Measurements from ENCODE around the gene ADGRD1. TPM values are rescaled to one million over a fixed set of nuclear protein-coding genes. Genes with fewer than 3 reads are reported as not detected.
"Not testable (repeated sequence)": the region's sequence is repeated elsewhere in the genome, so short reads cannot be mapped to it uniquely, and the experiment has no call there.

The ADGRD1 gene
- total RNA-seq, 1 donor from 2014 or later = 11.6 TPM

DNA sequence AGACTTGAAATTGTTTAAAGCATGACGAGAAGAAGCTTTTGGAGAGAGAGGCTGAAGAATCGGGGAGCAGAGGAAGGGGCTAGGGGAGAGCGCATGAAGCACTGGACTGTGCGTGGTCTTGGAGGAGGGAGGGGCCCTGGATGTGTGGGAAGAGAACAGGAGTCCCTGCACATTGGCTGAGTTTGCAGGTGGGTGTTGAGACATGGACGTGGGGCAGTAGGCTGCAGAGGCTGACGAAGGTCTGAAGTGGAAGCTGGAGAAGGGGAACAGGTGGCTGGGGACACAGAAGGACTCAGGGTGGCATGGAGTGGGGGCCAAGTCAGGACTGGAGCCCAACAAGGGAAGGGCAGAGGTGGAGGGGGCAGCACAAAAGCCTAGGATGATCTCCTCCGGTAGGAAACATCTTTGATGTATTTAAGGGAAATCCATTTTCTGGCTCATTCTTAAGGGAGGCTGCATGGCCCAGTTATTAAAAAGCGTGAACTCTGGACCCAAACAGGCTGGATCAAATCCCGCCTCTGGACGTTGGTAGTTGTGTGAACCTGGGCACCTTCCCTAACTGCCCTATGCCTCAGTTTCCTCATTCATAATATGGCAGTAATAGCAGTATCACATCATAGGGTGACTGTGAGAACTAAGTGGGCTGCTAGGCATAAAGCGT is 29.0 kb downstream of the ADGRD1 start:
- ATAC-seq (no peak), DNase-seq (ENCODE audit: low spot score) (no peak)

DNA sequence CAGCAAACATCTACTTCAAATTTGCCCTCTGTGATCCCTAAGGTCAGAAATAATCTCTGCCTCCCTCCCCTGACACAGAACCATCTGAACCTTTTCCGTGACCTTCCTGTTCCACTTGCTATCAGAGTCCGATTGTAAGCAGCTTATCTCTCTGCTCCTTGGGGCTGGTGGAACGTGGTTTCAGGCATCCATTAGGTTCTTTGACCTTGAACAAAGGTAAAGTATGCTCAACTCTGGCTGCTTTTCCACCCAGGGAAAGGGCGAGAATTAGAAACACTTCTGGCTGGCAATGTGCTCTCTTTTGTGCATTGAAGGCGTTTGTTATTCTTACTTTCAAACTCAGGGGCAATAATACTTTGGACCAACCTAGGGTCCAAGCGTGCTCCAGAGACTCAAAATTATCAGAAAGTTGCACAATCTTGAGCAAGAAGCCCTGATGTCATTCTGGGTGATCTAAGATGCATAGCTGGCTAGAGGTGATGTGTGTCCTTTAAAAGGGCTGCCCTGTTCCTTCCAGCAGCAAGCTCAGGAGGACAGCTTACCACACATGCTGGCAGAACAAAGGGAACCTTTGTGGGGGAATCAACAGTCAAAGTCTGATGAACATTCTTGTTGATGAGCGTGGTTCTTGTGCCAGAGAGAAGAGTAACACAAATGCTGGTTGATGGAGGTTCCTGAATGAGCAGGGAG is 29.8 kb downstream of the ADGRD1 start:
- no peak for DNase-seq (ENCODE audit: low spot score)
- no peak for ATAC-seq

DNA sequence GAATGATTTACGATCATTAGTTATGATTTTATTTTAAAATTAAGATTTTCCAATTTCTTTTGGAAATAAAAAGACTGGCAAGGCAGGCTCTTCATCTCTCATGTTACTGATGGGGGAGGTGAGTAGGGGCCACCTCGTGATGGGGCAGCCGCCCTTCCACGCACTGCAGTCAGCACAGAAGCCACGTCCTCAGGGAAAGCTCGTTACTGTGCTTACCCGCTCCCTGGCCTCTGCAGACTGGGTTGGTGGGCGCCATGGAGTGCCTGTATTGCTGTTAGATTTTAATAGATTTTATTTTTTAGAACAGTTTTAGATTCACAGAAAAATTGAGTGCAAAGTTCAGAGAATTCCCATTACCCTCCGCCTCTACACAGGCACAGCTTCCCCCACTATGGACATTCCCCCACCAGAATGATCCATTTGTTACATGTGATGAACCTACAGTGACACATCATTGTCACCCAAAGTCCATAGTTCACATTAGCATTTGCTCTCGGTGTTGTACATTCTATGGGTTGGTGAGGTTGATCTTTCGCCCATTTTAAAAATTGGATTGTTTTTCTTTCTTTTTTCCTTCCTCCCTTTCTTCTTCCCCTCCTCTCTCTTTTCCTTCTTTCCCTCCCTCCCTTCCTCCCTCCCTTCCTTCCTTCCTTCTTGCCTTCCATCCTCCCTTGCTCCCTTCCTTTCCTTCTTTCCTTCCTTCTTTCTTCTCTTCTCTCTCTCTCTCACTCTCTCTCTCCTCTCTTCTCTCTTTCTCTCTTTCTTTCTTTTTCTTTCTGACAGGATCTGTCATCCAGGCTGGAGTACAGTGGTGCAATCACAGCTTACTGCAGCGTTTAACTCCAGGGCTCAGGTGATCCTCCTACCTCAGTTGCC is 30.7 kb downstream of the ADGRD1 start:
- ATAC-seq = no peak
- no peak for DNase-seq (ENCODE audit: low spot score)

DNA sequence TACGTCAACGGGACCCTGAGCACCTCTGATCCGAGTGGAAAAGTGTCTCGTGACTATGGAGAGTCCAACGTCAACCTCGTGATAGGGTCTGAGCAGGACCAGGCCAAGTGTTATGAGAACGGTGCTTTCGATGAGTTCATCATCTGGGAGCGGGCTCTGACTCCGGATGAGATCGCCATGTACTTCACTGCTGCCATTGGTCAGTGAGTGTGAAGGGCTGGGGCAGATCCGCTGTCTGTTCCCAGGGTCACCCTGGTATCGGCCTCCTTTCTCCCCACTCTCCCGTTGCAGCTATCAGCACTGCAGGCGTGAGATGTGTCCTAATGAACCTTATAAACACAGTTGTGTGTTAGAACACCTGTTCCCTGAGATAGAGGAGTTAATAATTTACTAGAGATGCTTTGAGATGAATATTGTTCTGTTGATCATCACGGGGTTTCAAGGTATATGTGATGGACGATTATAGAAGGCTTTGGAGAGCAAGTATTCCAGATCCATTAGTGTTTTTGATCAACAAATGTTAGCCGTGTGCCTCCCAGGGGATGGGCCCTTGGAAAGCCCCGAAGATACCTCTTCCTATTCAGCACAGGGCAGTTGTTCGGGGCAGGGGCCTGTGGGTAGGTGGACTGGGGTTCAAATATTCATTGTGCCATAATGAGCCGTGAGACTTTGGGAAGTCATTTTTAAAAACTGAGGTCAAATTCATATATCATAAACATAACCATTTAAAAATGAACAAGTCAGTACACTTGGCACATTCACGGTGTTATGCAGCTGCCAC is 33.6 kb downstream of the ADGRD1 start:
- DNase-seq (ENCODE audit: low spot score) = no peak
- no peak for ATAC-seq

- ATAC-seq = no peak
- DNase-seq (ENCODE audit: low spot score) = no peak
Observed at GRCh38 chr12:130988261-130988660, 34.6 kb downstream of the ADGRD1 start.

GRCh38 chr12:130988751-130989150 is 35.0 kb downstream of the ADGRD1 start:
- ATAC-seq = no peak
- DNase-seq (ENCODE audit: low spot score) = no peak

DNA sequence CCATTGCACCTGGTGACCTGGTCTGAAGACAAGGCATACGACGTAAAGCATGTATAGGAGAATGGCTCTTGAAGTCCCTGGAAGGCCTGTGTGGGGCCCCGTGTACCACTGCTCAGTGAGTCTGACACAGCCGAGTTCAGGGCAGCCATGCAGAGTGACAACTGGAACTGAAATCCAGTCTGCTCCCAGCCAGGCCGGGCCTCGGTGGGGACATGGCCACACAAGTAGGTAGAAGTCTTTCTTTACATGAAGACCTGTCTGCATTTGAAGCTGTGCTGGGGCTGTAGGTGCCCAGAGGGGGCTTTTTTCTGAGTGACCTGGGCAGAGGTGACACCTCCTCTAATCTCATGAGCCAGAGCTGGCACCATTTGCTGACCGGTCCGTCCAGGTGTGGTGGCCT is 35.7 kb downstream of the ADGRD1 start:
- no peak for DNase-seq (ENCODE audit: low spot score)
- ATAC-seq = no peak

GRCh38 chr12:130990034-130990433 is 36.3 kb downstream of the ADGRD1 start:
- no peak for DNase-seq (ENCODE audit: low spot score)
- no peak for ATAC-seq

GRCh38 chr12:130992448-130992847 is 38.7 kb downstream of the ADGRD1 start:
- DNase-seq (ENCODE audit: low spot score) = no peak

GRCh38 chr12:130992979-130993538 is 39.4 kb downstream of the ADGRD1 start:
- DNase-seq (ENCODE audit: low spot score) (no peak), ATAC-seq (no peak)

More at GRCh38 chr12:130992448-130992847, 38.7 kb downstream of the ADGRD1 start:
- no peak for ATAC-seq

GRCh38 chr12:130993759-130994670 is 40.3 kb downstream of the ADGRD1 start:
- no peak for DNase-seq (ENCODE audit: low spot score)

GRCh38 chr12:130994821-130995375 is 41.2 kb downstream of the ADGRD1 start:
- ATAC-seq (peak; percentile 20), DNase-seq (ENCODE audit: low spot score) (no peak)

More at GRCh38 chr12:130993759-130994670, 40.3 kb downstream of the ADGRD1 start:
- no peak for ATAC-seq

DNA sequence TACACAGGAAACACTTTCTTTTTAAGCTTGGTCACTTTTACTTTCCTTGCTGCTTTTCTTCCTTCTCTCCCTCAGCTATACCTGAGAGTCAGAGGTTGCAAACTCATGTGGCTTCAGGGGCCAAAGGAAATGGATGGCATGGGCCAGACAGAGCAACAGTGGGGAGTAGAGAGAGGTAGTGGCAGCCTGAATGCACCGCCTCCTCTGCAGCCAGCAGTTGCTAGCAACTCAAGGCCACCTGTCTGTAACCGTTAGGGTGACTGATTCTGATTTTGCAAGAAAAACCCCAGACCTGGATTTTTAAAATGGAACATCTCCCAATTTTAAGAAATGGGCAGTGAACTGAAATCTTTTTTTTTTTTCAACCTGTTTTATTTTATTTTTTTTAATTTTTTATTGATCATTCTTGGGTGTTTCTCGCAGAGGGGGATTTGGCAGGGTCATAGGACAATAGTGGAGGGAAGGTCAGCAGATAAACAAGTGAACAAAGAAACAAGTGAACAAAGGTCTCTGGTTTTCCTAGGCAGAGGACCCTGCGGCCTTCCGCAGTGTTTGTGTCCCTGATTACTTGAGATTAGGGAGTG is 41.8 kb downstream of the ADGRD1 start:
- not testable (repeated sequence) for DNase-seq (ENCODE audit: low spot score)
- ATAC-seq = peak; percentile 54

DNA sequence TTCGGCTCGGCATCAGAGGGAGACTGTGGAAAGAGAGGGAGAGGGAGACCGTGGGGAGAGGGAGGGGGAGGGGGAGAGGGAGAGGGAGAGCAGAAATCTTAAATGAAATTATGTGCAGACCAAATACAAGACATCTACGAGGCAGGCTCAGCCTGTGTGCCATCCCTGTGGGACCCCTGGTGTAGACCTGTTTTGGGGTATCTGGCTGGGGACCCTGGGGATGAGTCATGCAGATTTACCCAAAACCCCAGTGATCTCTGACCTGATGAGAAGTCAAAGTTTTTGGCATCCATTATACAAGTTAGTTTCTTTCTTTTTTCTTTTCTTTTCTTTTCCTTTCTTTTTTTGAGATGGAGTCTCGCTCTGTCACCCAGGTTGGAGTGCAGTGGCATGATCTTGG is 44.4 kb downstream of the ADGRD1 start:
- no peak for ATAC-seq
- DNase-seq (ENCODE audit: low spot score) = no peak

DNA sequence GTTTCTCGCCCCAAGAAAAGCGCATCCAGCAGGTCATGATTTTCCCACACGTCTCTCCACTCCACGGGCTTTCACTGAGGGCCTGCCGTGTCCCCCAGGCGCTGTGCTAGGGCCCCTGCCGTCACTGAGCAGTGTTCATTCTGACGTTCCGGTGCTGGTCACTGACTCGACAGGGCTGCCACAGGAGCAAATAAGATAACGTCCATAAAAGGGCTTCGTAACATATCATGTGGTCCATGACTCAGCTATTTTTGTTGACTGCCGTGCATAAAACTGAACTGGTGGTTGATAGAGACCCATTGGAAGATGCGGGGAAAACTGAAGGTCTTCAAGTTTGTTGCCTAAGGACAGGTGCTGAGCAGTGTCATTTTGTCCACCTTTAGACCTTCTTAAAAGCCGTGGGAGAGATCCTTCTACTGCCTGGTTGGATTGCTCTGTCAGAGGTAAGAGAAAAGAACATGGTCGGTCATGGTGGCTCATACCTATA is 46.3 kb downstream of the ADGRD1 start:
- no peak for DNase-seq (ENCODE audit: low spot score)
- no peak for ATAC-seq

GRCh38 chr12:131001493-131001892 is 47.8 kb downstream of the ADGRD1 start:
- ATAC-seq (no peak), DNase-seq (ENCODE audit: low spot score) (no peak)

DNA sequence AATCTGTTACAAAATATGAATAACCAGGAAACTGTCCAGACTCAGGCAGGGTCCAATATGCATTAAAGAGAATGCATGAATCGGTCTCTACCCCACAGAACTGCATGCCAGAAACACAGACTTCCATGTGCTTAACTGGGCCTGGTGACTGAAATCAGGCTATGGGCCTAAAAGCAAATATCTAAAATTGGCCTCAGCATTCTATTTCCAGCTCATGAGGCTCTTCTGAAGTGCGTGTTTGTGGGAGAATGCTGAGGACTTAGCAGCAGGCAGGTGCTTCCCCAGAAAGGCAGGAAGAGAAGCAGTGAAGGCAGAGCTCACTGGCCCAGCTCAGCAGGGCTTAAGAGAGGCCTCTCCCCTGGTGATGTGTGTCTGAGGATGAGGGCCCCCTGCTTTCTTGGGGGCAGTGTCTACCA is 48.5 kb downstream of the ADGRD1 start:
- DNase-seq (ENCODE audit: low spot score) = no peak
- no peak for ATAC-seq

- DNase-seq (ENCODE audit: low spot score) (no peak), ATAC-seq (no peak)
Observed at GRCh38 chr12:131003036-131003715, 49.5 kb downstream of the ADGRD1 start.
